ENCODE measurements around the gene POU2F2. TPM values are rescaled to one million over a fixed set of nuclear protein-coding genes. Genes with fewer than 3 reads are reported as not detected.
"Not testable (repeated sequence)": the region's sequence is repeated elsewhere in the genome, so short reads cannot be mapped to it uniquely, and the experiment has no call there.

POU2F2 gene
- total RNA-seq, 1 experiment from 2014 or later: 6.0 TPM

GRCh38 chr19:42042455-42043170, 89.6 kb downstream of the POU2F2 start (continued):
- TF ChIP-seq, protein P1, sequence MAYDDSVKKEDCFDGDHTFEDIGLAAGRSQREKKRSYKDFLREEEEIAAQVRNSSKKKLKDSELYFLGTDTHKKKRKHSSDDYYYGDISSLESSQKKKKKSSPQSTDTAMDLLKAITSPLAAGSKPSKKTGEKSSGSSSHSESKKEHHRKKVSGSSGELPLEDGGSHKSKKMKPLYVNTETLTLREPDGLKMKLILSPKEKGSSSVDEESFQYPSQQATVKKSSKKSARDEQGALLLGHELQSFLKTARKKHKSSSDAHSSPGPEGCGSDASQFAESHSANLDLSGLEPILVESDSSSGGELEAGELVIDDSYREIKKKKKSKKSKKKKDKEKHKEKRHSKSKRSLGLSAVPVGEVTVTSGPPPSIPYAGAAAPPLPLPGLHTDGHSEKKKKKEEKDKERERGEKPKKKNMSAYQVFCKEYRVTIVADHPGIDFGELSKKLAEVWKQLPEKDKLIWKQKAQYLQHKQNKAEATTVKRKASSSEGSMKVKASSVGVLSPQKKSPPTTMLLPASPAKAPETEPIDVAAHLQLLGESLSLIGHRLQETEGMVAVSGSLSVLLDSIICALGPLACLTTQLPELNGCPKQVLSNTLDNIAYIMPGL (CRISPR knock-in tag; IDR thresholded peaks at IDR 0.05): no peak
- TF ChIP-seq GTF2I (CRISPR knock-in tag; conservative IDR thresholded peaks at IDR 0.05) (no peak), NR1H2 (CRISPR knock-in tag; IDR thresholded peaks at IDR 0.05) (no peak), ZNF396 (CRISPR knock-in tag; IDR thresholded peaks at IDR 0.05; ENCODE audit: borderline replicate concordance) (no peak)

GRCh38 chr19:42040491-42040890, 91.8 kb downstream of the POU2F2 start:
- H3K27ac Mint-ChIP-seq; H3K9me3 Mint-ChIP-seq; DNase-seq (ENCODE audit: low spot score); H3K27me3 Mint-ChIP-seq (ENCODE audit: low read depth); POLR2A ChIA-PET; ATAC-seq; H3K4me1 Mint-ChIP-seq; H3K4me3 Mint-ChIP-seq: not testable (repeated sequence)
- H3K36me3 Mint-ChIP-seq: peaks cover 59% of the 10 kb centered on the region
- CTCF ChIA-PET: interaction anchor here (1.6 kb wide), 1 partner anchor 12 kb away, joined by 4 read pairs; no protein-coding TSS in a partner anchor

GRCh38 chr19:42040031-42040430, 92.2 kb downstream of the POU2F2 start:
- DNase-seq (ENCODE audit: low spot score) (no peak), ATAC-seq (no peak)
- no peak overlapping the region for H3K4me3 Mint-ChIP-seq
- H3K27me3 Mint-ChIP-seq (ENCODE audit: low read depth): no peaks in the 10 kb centered on the region
- no peak overlapping the region for H3K27ac Mint-ChIP-seq
- TF ChIP-seq CREB1 (CRISPR knock-in tag; IDR thresholded peaks at IDR 0.05): no peak
- no peak for TF ChIP-seq ZNF121 (CRISPR knock-in tag; IDR thresholded peaks at IDR 0.05)
- TF ChIP-seq ZNF263 (CRISPR knock-in tag; IDR thresholded peaks at IDR 0.05; ENCODE audit: low read depth): no peak
- no peak for TF ChIP-seq ARID4B (CRISPR knock-in tag; IDR thresholded peaks at IDR 0.05; ENCODE audit: borderline replicate concordance)
- no peak for TF ChIP-seq E2F1 (CRISPR knock-in tag; IDR thresholded peaks at IDR 0.05)
- no peak for TF ChIP-seq SOX15 (CRISPR knock-in tag; IDR thresholded peaks at IDR 0.05)
- no peak for TF ChIP-seq GRHL2 (CRISPR knock-in tag; IDR thresholded peaks at IDR 0.05; ENCODE audit: insufficient replicate concordance, severe bottlenecking)
- TF ChIP-seq, protein P2, sequence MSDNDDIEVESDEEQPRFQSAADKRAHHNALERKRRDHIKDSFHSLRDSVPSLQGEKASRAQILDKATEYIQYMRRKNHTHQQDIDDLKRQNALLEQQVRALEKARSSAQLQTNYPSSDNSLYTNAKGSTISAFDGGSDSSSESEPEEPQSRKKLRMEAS (CRISPR knock-in tag; IDR thresholded peaks at IDR 0.05): no peak
- TF ChIP-seq, protein P3, sequence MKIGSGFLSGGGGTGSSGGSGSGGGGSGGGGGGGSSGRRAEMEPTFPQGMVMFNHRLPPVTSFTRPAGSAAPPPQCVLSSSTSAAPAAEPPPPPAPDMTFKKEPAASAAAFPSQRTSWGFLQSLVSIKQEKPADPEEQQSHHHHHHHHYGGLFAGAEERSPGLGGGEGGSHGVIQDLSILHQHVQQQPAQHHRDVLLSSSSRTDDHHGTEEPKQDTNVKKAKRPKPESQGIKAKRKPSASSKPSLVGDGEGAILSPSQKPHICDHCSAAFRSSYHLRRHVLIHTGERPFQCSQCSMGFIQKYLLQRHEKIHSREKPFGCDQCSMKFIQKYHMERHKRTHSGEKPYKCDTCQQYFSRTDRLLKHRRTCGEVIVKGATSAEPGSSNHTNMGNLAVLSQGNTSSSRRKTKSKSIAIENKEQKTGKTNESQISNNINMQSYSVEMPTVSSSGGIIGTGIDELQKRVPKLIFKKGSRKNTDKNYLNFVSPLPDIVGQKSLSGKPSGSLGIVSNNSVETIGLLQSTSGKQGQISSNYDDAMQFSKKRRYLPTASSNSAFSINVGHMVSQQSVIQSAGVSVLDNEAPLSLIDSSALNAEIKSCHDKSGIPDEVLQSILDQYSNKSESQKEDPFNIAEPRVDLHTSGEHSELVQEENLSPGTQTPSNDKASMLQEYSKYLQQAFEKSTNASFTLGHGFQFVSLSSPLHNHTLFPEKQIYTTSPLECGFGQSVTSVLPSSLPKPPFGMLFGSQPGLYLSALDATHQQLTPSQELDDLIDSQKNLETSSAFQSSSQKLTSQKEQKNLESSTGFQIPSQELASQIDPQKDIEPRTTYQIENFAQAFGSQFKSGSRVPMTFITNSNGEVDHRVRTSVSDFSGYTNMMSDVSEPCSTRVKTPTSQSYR (CRISPR knock-in tag; IDR thresholded peaks at IDR 0.05): no peak
- TF ChIP-seq, protein P4, sequence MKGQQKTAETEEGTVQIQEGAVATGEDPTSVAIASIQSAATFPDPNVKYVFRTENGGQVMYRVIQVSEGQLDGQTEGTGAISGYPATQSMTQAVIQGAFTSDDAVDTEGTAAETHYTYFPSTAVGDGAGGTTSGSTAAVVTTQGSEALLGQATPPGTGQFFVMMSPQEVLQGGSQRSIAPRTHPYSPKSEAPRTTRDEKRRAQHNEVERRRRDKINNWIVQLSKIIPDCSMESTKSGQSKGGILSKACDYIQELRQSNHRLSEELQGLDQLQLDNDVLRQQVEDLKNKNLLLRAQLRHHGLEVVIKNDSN (CRISPR knock-in tag; IDR thresholded peaks at IDR 0.05): no peak
- TF ChIP-seq MXD4 (CRISPR knock-in tag; IDR thresholded peaks at IDR 0.05; ENCODE audit: borderline replicate concordance): no peak
- TF ChIP-seq FOXK1 (CRISPR knock-in tag; IDR thresholded peaks at IDR 0.05): no peak
- TF ChIP-seq, protein P5, sequence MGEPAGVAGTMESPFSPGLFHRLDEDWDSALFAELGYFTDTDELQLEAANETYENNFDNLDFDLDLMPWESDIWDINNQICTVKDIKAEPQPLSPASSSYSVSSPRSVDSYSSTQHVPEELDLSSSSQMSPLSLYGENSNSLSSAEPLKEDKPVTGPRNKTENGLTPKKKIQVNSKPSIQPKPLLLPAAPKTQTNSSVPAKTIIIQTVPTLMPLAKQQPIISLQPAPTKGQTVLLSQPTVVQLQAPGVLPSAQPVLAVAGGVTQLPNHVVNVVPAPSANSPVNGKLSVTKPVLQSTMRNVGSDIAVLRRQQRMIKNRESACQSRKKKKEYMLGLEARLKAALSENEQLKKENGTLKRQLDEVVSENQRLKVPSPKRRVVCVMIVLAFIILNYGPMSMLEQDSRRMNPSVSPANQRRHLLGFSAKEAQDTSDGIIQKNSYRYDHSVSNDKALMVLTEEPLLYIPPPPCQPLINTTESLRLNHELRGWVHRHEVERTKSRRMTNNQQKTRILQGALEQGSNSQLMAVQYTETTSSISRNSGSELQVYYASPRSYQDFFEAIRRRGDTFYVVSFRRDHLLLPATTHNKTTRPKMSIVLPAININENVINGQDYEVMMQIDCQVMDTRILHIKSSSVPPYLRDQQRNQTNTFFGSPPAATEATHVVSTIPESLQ (CRISPR knock-in tag; IDR thresholded peaks at IDR 0.05): no peak
- no peak for TF ChIP-seq ZNF423 (CRISPR knock-in tag; IDR thresholded peaks at IDR 0.05)
- peaks cover 2% of the 10 kb centered on the region for H3K4me1 Mint-ChIP-seq
- POLR2A ChIA-PET: no interaction called here
- no peaks in the 10 kb centered on the region for H3K9me3 Mint-ChIP-seq
- peaks cover 55% of the 10 kb centered on the region for H3K36me3 Mint-ChIP-seq
- CTCF ChIA-PET: no interaction called here

All from WTC11 (cell line).